Ovary (tissue), 3 donors: ENCODE measurements around the gene CACNA2D1.

ENCODE experiments used
- CTCF ChIP-seq, 3 donors: fragments of 450-650 bp in 2 of 3; fragments of 200-600 bp in 1 of 3; IDR thresholded peaks; one replicate each; pipeline versions ENCODE4 v1.5.1 to v1.8.0; 2016 to 2022; ENCODE audit warnings: antibody characterized with exemption in 3 of 3, mild to moderate bottlenecking in 1 of 3
- EP300 ChIP-seq: sonication (generic); formaldehyde crosslinking; IDR thresholded peaks from one replicate; pipeline ENCODE4 v1.6.1; 2017; ENCODE audit warnings: antibody characterized with exemption
- POLR2A ChIP-seq: fragments of 450-650 bp; IDR thresholded peaks from one replicate; pipeline ENCODE4 v1.6.1; 2017; ENCODE audit warnings: antibody characterized with exemption, mild to moderate bottlenecking, moderate library complexity
- donor health status: DM: no; HTN: no; CAD: no.

- TF ChIP-seq POLR2A (no peak), CTCF (IDR thresholded peaks at IDR 0.05) (no peak), EP300 (no peak)
Observed at GRCh38 chr7:82114237-82114636, 329.3 kb downstream of the CACNA2D1 start.
